Calu3 (cell line): ENCODE data around the gene WHRN. TPM values are rescaled to one million over a fixed set of nuclear protein-coding genes. Genes with fewer than 3 reads are reported as not detected.

Experiments used
- BruUV-seq: library from RNA; stranded (reverse); fragments of 400-500 nt; replicated peaks from 2 replicates; lab custom pipeline; 2021; lab: Mats Ljungman, UMichigan
- CTCF ChIA-PET: fragments of 300-600 bp; sonication (Branson Sonifier 250); formaldehyde crosslinking; loops from one replicate; lab custom pipeline; 2022; ENCODE audit warnings: antibody characterized with exemption; lab: Charles Lee
- DNase-seq: peaks from one replicate; pipeline ENCODE4 v3.0.0; 2022
- H3K27ac Mint-ChIP-seq: one replicate; pipeline ENCODE4 v1.8.0; 2022; ENCODE audit warnings: mixed read lengths; ENCODE audit not compliant: unreplicated experiment
- H3K27me3 Mint-ChIP-seq: one replicate; pipeline ENCODE4 v1.8.0; 2022; ENCODE audit warnings: mixed read lengths; ENCODE audit not compliant: unreplicated experiment
- H3K36me3 Mint-ChIP-seq: one replicate; pipeline ENCODE4 v1.8.0; 2022; ENCODE audit warnings: mild to moderate bottlenecking, moderate library complexity, mixed read lengths; ENCODE audit not compliant: insufficient read depth, unreplicated experiment
- H3K4me1 Mint-ChIP-seq: one replicate; pipeline ENCODE4 v1.8.0; 2022; ENCODE audit warnings: mild to moderate bottlenecking, low read depth, mixed read lengths; ENCODE audit not compliant: unreplicated experiment
- H3K4me3 Mint-ChIP-seq: one replicate; pipeline ENCODE4 v1.8.0; 2022; ENCODE audit warnings: mild to moderate bottlenecking, low read depth, moderate library complexity, mixed read lengths; ENCODE audit not compliant: unreplicated experiment
- H3K9me3 Mint-ChIP-seq: one replicate; pipeline ENCODE4 v1.8.0; 2022; ENCODE audit warnings: low read depth, mixed read lengths; ENCODE audit not compliant: unreplicated experiment
- intact Hi-C: fragments of 100-400 bp; cut with micrococcal nuclease; formaldehyde crosslinking; loops from one replicate; pipeline ENCODE4 v1.10.0; 2022; ENCODE audit not compliant: unreplicated experiment
- total RNA-seq: library from RNA; stranded (reverse); gene quantifications from 2 replicates; pipeline ENCODE4 v1.2.3, GENCODE V29; 2022
- TF ChIP-seq, protein P1 (sequence below): fragments of 200-600 bp; IDR thresholded peaks from one replicate; pipeline ENCODE4 v1.8.0; 2022; ENCODE audit warnings: antibody characterized with exemption; ENCODE audit not compliant: unreplicated experiment

The WHRN gene
- total RNA-seq, 1 experiment from 2014 or later = 4.9 TPM

DNA sequence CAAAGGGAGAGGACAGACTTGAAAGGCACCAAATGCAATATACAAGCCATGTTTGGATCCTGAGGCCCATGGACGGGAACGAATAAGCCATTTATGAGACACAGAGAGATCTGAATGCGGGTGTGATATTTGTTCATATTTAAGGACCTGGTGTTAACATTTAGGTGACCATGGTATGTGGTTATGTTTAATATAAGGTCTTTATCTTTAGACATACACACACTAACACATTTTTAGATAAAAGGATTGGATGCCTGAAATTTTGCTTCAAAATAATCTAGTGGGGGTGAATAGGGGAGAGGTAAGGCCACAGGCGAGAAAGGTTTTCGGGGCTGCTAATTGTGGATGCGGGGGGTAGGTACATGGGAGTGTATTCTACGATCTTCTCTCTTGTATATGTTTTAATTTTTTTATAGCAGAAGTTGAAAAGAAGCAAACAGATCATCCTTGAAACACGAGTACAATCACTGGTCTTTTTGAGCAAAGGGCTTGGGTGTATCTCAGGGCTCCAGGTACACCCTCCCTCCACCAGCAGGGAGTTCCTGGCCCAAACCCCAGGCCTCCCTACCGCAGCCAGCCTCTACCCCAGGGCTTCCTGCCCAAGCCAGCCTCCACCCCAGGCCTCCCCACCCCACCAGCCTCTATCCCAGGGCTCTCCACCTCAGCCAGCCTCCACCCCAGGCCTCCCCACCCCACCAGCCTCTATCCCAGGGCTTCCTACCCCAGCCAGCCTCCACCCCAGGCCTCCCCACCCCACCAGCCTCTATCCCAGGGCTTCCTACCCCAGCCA lies 129.7 kb downstream of the WHRN start:
- Mint-ChIP-seq H3K27ac (no peak overlapping the region), H3K9me3 (no peaks in the 10 kb centered on the region), H3K4me1 (no peaks in the 10 kb centered on the region), H3K36me3 (no peaks in the 10 kb centered on the region), H3K4me3 (no peak overlapping the region), H3K27me3 (no peaks in the 10 kb centered on the region)
- CTCF ChIA-PET = no interaction called here
- BruUV-seq = no TSS peak
- DNase-seq = no peak
- intact Hi-C loops = no loop called here
- TF ChIP-seq, protein P1, sequence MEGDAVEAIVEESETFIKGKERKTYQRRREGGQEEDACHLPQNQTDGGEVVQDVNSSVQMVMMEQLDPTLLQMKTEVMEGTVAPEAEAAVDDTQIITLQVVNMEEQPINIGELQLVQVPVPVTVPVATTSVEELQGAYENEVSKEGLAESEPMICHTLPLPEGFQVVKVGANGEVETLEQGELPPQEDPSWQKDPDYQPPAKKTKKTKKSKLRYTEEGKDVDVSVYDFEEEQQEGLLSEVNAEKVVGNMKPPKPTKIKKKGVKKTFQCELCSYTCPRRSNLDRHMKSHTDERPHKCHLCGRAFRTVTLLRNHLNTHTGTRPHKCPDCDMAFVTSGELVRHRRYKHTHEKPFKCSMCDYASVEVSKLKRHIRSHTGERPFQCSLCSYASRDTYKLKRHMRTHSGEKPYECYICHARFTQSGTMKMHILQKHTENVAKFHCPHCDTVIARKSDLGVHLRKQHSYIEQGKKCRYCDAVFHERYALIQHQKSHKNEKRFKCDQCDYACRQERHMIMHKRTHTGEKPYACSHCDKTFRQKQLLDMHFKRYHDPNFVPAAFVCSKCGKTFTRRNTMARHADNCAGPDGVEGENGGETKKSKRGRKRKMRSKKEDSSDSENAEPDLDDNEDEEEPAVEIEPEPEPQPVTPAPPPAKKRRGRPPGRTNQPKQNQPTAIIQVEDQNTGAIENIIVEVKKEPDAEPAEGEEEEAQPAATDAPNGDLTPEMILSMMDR = no peak

DNA sequence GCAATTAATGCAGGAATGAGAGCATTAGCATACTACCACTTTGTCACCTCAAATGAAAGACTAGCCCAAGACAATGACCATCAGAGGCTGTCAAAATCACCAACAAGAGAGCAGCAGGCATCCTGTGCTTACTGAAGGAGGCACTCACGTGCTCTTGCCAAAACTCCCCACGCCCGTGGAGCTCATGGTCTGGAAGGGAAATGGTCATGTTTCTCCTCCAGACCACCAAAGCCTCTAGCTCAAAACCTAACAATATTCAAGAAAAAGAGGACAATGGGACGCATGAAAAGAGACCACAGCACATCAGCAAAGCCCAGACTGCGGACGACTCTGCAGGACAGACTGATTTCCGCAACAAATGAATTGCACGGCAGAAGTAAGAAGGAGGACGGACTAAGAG lies 130.3 kb downstream of the WHRN start:
- intact Hi-C loops = no loop called here
- TF ChIP-seq, protein P1 = no peak
- no peaks in the 10 kb centered on the region for H3K27me3 Mint-ChIP-seq
- H3K4me3 Mint-ChIP-seq = no peak overlapping the region
- no peak for DNase-seq
- CTCF ChIA-PET = no interaction called here
- no TSS peak for BruUV-seq
- no peak overlapping the region for H3K27ac Mint-ChIP-seq
- H3K9me3 Mint-ChIP-seq = no peaks in the 10 kb centered on the region
- no peaks in the 10 kb centered on the region for H3K4me1 Mint-ChIP-seq
- no peaks in the 10 kb centered on the region for H3K36me3 Mint-ChIP-seq

DNA sequence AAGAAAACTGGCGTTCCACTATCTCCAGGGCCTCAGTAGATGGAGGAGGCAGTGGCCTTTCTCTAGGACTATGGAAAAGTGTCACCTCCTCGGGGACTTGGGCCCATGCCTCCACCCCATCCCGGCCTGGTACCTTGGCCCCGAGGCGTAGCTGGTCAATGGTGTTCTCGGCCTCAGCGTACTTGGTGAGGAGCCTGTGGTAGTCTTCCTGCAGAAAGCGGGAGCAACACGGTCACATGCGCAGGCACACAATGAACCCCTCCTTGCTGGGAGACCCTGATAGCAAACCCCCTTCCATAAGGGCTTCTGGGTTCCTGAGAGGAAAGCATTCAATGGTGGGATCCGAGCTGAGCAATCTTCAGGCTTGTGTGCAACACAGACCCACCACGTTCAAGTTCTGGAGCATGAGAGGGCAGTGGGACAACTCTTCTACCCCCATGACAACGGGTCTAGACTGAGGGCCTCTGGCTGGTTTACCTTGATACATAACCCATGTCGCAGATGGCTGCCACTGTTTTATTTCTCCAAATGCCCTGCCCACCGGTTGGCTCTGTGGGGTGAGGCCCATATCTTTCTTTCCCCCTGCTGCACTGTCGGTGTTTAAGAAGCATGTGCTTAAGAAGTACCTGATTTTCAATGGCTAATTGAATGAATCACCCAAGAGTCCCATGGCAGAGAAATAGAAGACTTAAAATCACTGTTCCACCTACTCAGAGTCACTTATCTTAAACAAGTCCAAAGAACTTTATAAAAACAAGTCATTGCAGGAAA lies 131.1 kb downstream of the WHRN start:
- H3K27me3 Mint-ChIP-seq = no peaks in the 10 kb centered on the region
- no TSS peak for BruUV-seq
- no peak overlapping the region for H3K27ac Mint-ChIP-seq
- H3K4me1 Mint-ChIP-seq = no peaks in the 10 kb centered on the region
- intact Hi-C loops = no loop called here
- no peak overlapping the region for H3K4me3 Mint-ChIP-seq
- CTCF ChIA-PET = interaction anchor here (0.5 kb wide), 1 partner anchor 29 kb away, joined by 4 read pairs; no protein-coding TSS in a partner anchor
- no peaks in the 10 kb centered on the region for H3K9me3 Mint-ChIP-seq
- DNase-seq = no peak
- TF ChIP-seq, protein P1 = no peak
- no peaks in the 10 kb centered on the region for H3K36me3 Mint-ChIP-seq

DNA sequence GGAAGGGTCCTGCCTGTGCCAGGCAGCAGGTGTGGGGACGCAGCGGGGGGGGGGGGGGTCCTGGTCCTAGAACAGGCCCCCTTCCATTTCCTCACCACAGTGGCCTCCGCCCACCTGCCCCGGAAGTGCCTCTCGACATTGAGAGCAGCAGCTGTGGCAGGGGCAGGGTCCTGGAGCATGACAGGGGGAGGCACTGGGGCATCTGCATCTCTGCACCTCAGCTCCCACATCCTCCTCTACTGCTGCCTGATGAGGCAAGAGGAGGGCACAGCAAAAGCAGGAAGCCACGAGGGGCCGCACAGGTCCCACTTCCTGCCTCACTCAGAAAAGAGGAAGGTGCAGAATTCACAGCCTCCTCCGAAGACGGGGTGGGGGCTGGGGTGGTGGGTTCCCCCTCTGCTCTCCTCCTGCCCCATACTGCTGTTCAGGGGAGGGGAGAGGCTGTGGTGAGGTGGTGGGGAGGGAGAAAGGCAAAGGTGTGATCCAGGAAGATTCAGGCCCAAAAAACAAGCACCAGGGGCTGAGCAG lies 132.3 kb downstream of the WHRN start:
- BruUV-seq = no TSS peak
- Mint-ChIP-seq H3K9me3 (no peaks in the 10 kb centered on the region), H3K27ac (no peak overlapping the region), H3K4me3 (no peak overlapping the region), H3K4me1 (no peaks in the 10 kb centered on the region), H3K36me3 (no peaks in the 10 kb centered on the region), H3K27me3 (no peaks in the 10 kb centered on the region)
- TF ChIP-seq, protein P1 = no peak
- no peak for DNase-seq
- intact Hi-C loops = no loop called here
- CTCF ChIA-PET = no interaction called here
